Naive thymus-derived CD4-positive, alpha-beta T cell (primary cell): ENCODE results near the gene APOBEC3G. TPM values are rescaled to one million over a fixed set of nuclear protein-coding genes. Genes with fewer than 3 reads are reported as not detected.

Experiments
- ATAC-seq: fragments of 150-1000 bp; cut with Tn5 transposase; 2 replicates; pipeline ENCODE4 v1.10.0; 2021; ENCODE audit warnings: mild to moderate bottlenecking, moderate library complexity
- CTCF ChIA-PET: fragments of 350-600 bp; sonication (Branson Sonifier 250); formaldehyde crosslinking; loops from one replicate; lab custom pipeline; 2021; ENCODE audit warnings: antibody characterized with exemption; lab: Charles Lee
- POLR2A ChIA-PET: fragments of 350-600 bp; sonication (Branson Sonifier 250); formaldehyde crosslinking; loops from one replicate; lab custom pipeline; 2021; ENCODE audit warnings: antibody characterized with exemption, inconsistent platforms; lab: Charles Lee
- DNase-seq, 9 donors: peaks; one replicate each; pipeline versions ENCODE4 v3.0.0 to v3.0.0-alpha.2; 2020 to 2022; ENCODE audit warnings: mixed read lengths in 1 of 9
- H3K27ac ChIP-seq: one replicate; pipeline ENCODE4 v1.7.0; 2013; ENCODE audit warnings: mild to moderate bottlenecking, low read depth, low read length, moderate library complexity
- H3K27me3 ChIP-seq, 2 donors: one replicate each; pipeline ENCODE4 v1.7.0; 2013; ENCODE audit warnings: low read length in 2 of 2, mild to moderate bottlenecking in 2 of 2, moderate library complexity in 2 of 2; ENCODE audit not compliant: control insufficient read depth in 2 of 2, insufficient read depth in 2 of 2
- H3K36me3 ChIP-seq, 3 experiments: 1 replicate in 2 of 3; 2 replicates in 1 of 3; pipeline ENCODE4 v1.7.0; 2013; ENCODE audit warnings: low read length in 3 of 3, mild to moderate bottlenecking in 3 of 3, moderate library complexity in 1 of 3; ENCODE audit not compliant: insufficient read depth in 3 of 3, control insufficient read depth in 2 of 3
- H3K4me1 ChIP-seq, 2 donors: one replicate each; pipeline ENCODE4 v1.7.0; 2013; ENCODE audit warnings: low read length in 2 of 2, mild to moderate bottlenecking in 2 of 2, moderate library complexity in 1 of 2; ENCODE audit not compliant: control insufficient read depth in 2 of 2, insufficient read depth in 2 of 2
- H3K4me3 ChIP-seq: 2 replicates; pipeline ENCODE4 v1.7.0; 2013; ENCODE audit warnings: mild to moderate bottlenecking, low read length
- H3K9me3 ChIP-seq, 3 experiments: 1 replicate in 2 of 3; 2 replicates in 1 of 3; pipeline ENCODE4 v1.7.0; 2013; ENCODE audit warnings: low read length in 3 of 3; ENCODE audit not compliant: control insufficient read depth in 2 of 3
- H3K27ac Mint-ChIP-seq, 9 donors: one replicate each; pipeline ENCODE4 v1.8.0; 2020 to 2022; ENCODE audit warnings: mixed read lengths in 9 of 9, mild to moderate bottlenecking in 8 of 9, moderate library complexity in 5 of 9, inconsistent platforms in 2 of 9
- H3K27me3 Mint-ChIP-seq, 5 donors: one replicate each; pipeline ENCODE4 v1.8.0; 2021 to 2022; ENCODE audit warnings: mixed read lengths in 5 of 5, mild to moderate bottlenecking in 1 of 5
- H3K36me3 Mint-ChIP-seq, 5 donors: one replicate each; pipeline ENCODE4 v1.8.0; 2020 to 2022; ENCODE audit warnings: mixed read lengths in 5 of 5, mild to moderate bottlenecking in 3 of 5, inconsistent platforms in 1 of 5
- H3K4me1 Mint-ChIP-seq, 7 donors: one replicate each; pipeline ENCODE4 v1.8.0; 2020 to 2022; ENCODE audit warnings: mixed read lengths in 7 of 7, mild to moderate bottlenecking in 3 of 7, inconsistent platforms in 1 of 7
- H3K4me3 Mint-ChIP-seq, 10 donors: one replicate each; pipeline ENCODE4 v1.8.0; 2020 to 2022; ENCODE audit warnings: mild to moderate bottlenecking in 10 of 10, mixed read lengths in 10 of 10, moderate library complexity in 6 of 10, inconsistent platforms in 2 of 10
- H3K9me3 Mint-ChIP-seq, 11 donors: one replicate each; pipeline ENCODE4 v1.8.0; 2020 to 2022; ENCODE audit warnings: mixed read lengths in 11 of 11, mild to moderate bottlenecking in 4 of 11, inconsistent platforms in 1 of 11, moderate library complexity in 1 of 11
- intact Hi-C, 2 donors: fragments of 100-400 bp; cut with micrococcal nuclease; formaldehyde crosslinking; loops; one replicate each; pipeline ENCODE4 v1.15.1; 2023
- polyA plus RNA-seq, 2 donors: library from polyadenylated mRNA; unstranded; fragments of 300-500 nt; fragmentation: Illumina TruSeq; gene quantifications; one replicate each; pipeline ENCODE4 v1.2.3, GENCODE V29; 2021
- total RNA-seq, 6 experiments: library from RNA in 5 of 6; stranded (reverse) in 5 of 6; gene quantifications; 1 replicate in 5 of 6; 2 replicates in 1 of 6; pipeline ENCODE4 v1.2.3 and lab custom pipeline; 2021 to 2026

The APOBEC3G gene
- total and polyA plus RNA-seq, 7 experiments from 2014 or later: 18.5 to 93.2 (median 22.9) TPM

DNA sequence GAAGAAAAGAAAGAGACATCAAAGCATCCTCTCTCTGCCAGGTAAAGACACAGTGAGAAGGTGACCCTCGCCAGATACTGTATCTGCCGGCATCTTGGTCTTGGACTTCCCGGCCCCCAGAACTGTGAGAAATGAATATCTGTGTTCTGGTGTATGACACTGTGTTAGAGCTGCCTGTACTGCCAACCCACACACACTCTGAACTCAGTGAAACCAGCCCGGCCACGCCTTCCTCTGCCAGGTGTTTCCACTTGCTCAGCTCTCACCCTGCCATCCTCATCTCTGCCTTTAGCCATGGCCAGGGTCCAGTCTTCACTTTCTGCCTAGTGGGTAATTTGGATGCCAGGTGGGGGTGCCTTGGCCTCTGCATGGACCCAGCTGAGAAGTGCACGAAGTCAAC, 51.4 kb downstream of the APOBEC3G start:
- DNase-seq (no peak), ATAC-seq (no peak)
- peaks cover 0 to 2% (median 0%) of the 10 kb centered on the region in 11 donors for H3K9me3 Mint-ChIP-seq
- H3K36me3 ChIP-seq: peaks cover 0 to 35% (median 4%) of the 10 kb centered on the region in 3 experiments
- no peaks in the 10 kb centered on the region for H3K9me3 ChIP-seq
- no peaks in the 10 kb centered on the region for H3K27me3 Mint-ChIP-seq
- H3K27me3 ChIP-seq: no peaks in the 10 kb centered on the region
- H3K4me3 ChIP-seq: no peak overlapping the region
- no peak overlapping the region for H3K27ac ChIP-seq
- H3K4me1 Mint-ChIP-seq: peaks cover 0 to 10% (median 0%) of the 10 kb centered on the region in 7 donors
- CTCF ChIA-PET: no interaction called here
- POLR2A ChIA-PET: interaction anchor here (1.3 kb wide), 1 partner anchor 21 kb away, joined by 3 read pairs; no protein-coding TSS in a partner anchor
- H3K4me1 ChIP-seq: no peaks in the 10 kb centered on the region
- H3K36me3 Mint-ChIP-seq: peaks cover 0 to 13% (median 3%) of the 10 kb centered on the region in 5 donors
- intact Hi-C loops: no loop called here
- H3K4me3 Mint-ChIP-seq: no peak overlapping the region
- H3K27ac Mint-ChIP-seq: peak overlapping the region in 3 of 9 donors; percentile 21 to 67 (median 43)

DNA sequence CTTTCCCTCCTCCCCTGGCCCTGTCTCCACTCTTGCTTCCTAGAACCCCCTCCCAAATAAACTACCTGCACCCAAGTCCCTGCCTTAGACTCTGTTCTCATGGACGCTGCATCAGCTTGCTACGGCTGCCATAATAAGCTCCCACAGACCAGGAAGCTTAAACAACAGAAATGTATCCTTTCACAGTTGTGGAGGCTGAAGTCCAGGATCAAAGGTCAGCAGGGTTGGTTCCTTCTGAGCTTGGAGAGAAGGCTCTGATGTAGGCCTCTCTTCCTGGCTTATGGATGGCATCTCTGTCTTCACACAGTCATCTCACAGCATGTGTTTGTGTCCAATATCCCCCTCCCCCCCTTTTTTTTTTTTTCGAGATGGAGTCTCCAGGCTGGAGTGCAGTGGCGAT, 52.0 kb downstream of the APOBEC3G start:
- ATAC-seq (no peak), DNase-seq (no peak)
- no peaks in the 10 kb centered on the region for H3K9me3 ChIP-seq
- ChIA-PET CTCF (interaction anchor here (0.7 kb wide), 1 partner anchor 22 kb away, joined by 3 read pairs; no protein-coding TSS in a partner anchor), POLR2A (interaction anchor here (0.6 to 1.3 kb wide), 3 partner anchors 14 to 50 kb away, joined by 3 read pairs; no protein-coding TSS in a partner anchor)
- H3K27ac Mint-ChIP-seq: peak overlapping the region in 1 of 9 donors; percentile 73
- intact Hi-C loops: no loop called here
- no peak overlapping the region for H3K4me3 ChIP-seq
- no peak overlapping the region for H3K27ac ChIP-seq
- no peaks in the 10 kb centered on the region for H3K27me3 ChIP-seq
- H3K27me3 Mint-ChIP-seq: no peaks in the 10 kb centered on the region
- H3K9me3 Mint-ChIP-seq: peaks cover 0 to 2% (median 0%) of the 10 kb centered on the region in 11 donors
- H3K4me1 Mint-ChIP-seq: peaks cover 0 to 13% (median 0%) of the 10 kb centered on the region in 7 donors
- no peak overlapping the region for H3K4me3 Mint-ChIP-seq
- H3K4me1 ChIP-seq: no peaks in the 10 kb centered on the region
- peaks cover 0 to 13% (median 3%) of the 10 kb centered on the region in 5 donors for H3K36me3 Mint-ChIP-seq
- H3K36me3 ChIP-seq: peaks cover 0 to 41% (median 4%) of the 10 kb centered on the region in 3 experiments

DNA sequence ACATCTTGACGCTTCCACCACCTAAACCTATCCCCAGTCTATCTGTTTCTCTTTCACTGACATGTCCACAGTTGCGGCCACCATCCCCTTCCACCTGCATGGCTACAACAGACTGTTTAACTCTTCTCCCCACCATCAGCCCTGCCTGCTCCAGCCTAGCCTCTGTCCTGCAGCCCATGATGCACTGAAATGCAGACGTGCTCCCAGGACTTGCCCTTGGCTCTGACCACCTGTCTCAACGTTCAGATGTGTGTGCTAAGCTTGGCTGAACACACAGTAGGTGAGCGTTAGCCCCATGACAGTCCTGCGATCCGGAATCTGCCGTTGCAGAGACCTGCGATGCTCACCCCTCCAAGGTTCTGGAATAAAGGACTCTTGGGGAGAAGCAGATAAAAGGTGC, 52.7 kb downstream of the APOBEC3G start:
- no peaks in the 10 kb centered on the region for H3K9me3 ChIP-seq
- no peaks in the 10 kb centered on the region for H3K4me1 ChIP-seq
- POLR2A ChIA-PET: interaction anchor here (0.7 kb wide), 1 partner anchor 13 kb away, joined by 3 read pairs; no protein-coding TSS in a partner anchor
- peaks cover 0 to 13% (median 0%) of the 10 kb centered on the region in 7 donors for H3K4me1 Mint-ChIP-seq
- intact Hi-C loops: no loop called here
- no peak overlapping the region for H3K4me3 Mint-ChIP-seq
- CTCF ChIA-PET: interaction anchor here (0.7 kb wide), 1 partner anchor 21 kb away, joined by 3 read pairs; no protein-coding TSS in a partner anchor
- ATAC-seq (no peak), DNase-seq (no peak)
- no peak overlapping the region for H3K27ac ChIP-seq
- H3K4me3 ChIP-seq: no peak overlapping the region
- H3K27me3 Mint-ChIP-seq: no peaks in the 10 kb centered on the region
- no peaks in the 10 kb centered on the region for H3K27me3 ChIP-seq
- H3K36me3 Mint-ChIP-seq: peaks cover 0 to 13% (median 3%) of the 10 kb centered on the region in 5 donors
- H3K9me3 Mint-ChIP-seq: peaks cover 0 to 2% (median 0%) of the 10 kb centered on the region in 11 donors
- H3K36me3 ChIP-seq: peaks cover 0 to 45% (median 4%) of the 10 kb centered on the region in 3 experiments
- H3K27ac Mint-ChIP-seq: peak overlapping the region in 1 of 9 donors; percentile 47

DNA sequence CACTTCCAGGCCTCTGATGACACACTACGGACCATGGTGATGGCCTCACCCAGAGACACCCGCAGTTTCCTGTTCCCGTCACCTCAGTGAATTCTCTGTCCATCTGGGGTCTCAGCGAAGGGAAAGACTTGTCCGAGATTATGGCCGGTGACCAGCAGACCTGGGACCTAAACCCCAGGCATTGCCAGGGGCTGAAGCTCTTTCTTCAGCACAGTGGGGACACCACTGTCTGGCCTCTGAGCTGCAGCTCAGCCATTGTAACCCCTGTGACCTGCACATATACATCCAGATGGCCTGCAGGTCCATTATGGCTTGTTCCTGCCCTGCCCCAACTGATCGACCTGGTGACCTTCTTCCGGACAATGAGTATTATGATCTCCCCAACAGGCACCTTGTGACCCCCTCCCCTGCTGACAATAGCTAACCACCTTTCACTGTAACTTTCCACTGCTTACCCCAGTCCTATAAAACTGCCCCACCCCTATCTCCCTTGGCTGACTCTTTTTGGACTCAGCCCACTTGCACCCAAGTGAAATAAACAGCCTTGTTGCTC, 53.2 kb downstream of the APOBEC3G start:
- no peak overlapping the region for H3K27ac ChIP-seq
- Mint-ChIP-seq H3K27me3 (no peaks in the 10 kb centered on the region), H3K27ac (peak overlapping the region in 1 of 9 donors; percentile 70), H3K4me1 (peaks cover 0 to 13% (median 0%) of the 10 kb centered on the region in 7 donors), H3K4me3 (no peak overlapping the region), H3K9me3 (peaks cover 0 to 2% (median 0%) of the 10 kb centered on the region in 11 donors), H3K36me3 (peaks cover 0 to 13% (median 3%) of the 10 kb centered on the region in 5 donors)
- DNase-seq: no peak
- ChIA-PET POLR2A (no interaction called here), CTCF (no interaction called here)
- H3K4me3 ChIP-seq: no peak overlapping the region
- no peaks in the 10 kb centered on the region for H3K27me3 ChIP-seq
- ATAC-seq: no peak
- no peaks in the 10 kb centered on the region for H3K9me3 ChIP-seq
- H3K4me1 ChIP-seq: no peaks in the 10 kb centered on the region
- peaks cover 0 to 47% (median 4%) of the 10 kb centered on the region in 3 experiments for H3K36me3 ChIP-seq
- intact Hi-C loops: no loop called here

DNA sequence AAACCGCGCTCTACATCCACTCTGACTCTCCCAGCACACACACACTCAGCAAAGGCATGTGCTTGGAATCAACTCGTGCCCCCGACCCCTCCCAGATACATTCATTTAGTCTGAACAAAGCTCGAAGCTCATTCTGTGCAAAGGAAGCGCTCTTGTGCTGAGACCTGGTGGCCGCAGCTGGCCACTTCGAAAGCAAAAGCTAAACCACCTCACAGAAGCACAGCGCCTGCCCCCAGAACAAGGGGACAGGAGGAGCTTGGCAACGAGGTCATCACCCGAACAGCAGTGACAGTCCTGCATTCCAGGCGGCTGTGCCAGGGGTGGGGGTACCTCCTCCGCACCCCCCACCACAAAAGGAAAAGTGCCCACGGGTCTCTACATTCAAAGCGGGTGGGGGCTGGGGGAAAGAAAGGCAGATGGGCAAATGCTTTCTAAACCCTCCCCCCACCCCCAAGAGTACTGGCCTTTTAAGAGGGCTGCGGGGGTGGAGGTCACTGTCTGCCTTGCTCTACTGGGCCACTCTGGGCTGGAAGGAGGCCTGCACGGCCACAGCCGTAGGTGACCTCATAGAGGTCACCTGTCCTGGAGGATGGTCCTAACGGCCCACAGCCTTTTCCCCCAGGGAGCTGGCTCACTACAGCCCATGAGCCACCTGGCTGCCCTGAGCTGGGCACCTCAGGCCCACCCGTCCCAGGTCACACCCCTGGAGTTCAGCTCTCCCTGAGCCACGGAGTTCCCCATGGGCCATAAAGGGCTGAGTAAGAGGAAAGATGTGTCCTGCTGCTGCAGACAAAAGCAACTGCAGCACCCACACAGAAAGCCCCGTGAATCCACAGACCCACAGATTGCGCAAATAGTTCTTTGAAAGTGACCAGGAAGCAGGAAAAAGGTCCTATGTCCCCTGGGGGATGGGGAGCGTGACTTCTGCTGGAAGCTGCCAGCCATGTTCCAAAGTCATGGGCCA, 54.1 kb downstream of the APOBEC3G start:
- Histone ChIP-seq H3K4me3 (no peak overlapping the region), H3K4me1 (no peaks in the 10 kb centered on the region), H3K9me3 (no peaks in the 10 kb centered on the region), H3K27me3 (no peaks in the 10 kb centered on the region), H3K36me3 (peaks cover 0 to 47% (median 4%) of the 10 kb centered on the region in 3 experiments), H3K27ac (no peak overlapping the region)
- Mint-ChIP-seq H3K27ac (peak overlapping the region in 2 of 9 donors; percentile 38 to 72), H3K4me1 (peaks cover 0 to 13% (median 0%) of the 10 kb centered on the region in 7 donors), H3K9me3 (peaks cover 0 to 2% (median 0%) of the 10 kb centered on the region in 11 donors), H3K36me3 (peaks cover 0 to 13% (median 3%) of the 10 kb centered on the region in 5 donors), H3K4me3 (no peak overlapping the region), H3K27me3 (no peaks in the 10 kb centered on the region)
- POLR2A ChIA-PET: interaction anchor here (0.5 kb wide), 1 partner anchor 173 kb away, joined by 3 read pairs; no protein-coding TSS in a partner anchor
- DNase-seq (no peak), ATAC-seq (no peak)
- intact Hi-C loops: no loop called here
- CTCF ChIA-PET: no interaction called here

GRCh38 chr22:39132281-39132680, 55.2 kb downstream of the APOBEC3G start:
- ATAC-seq (no peak), DNase-seq (no peak)
- ChIA-PET CTCF (no interaction called here), POLR2A (no interaction called here)
- no peaks in the 10 kb centered on the region for H3K27me3 Mint-ChIP-seq
- no peak overlapping the region for H3K27ac ChIP-seq
- peaks cover 0 to 13% (median 0%) of the 10 kb centered on the region in 7 donors for H3K4me1 Mint-ChIP-seq
- peak overlapping the region in 1 of 9 donors; percentile 32 for H3K27ac Mint-ChIP-seq
- H3K9me3 ChIP-seq: no peaks in the 10 kb centered on the region
- H3K36me3 ChIP-seq: peaks cover 0 to 54% (median 4%) of the 10 kb centered on the region in 3 experiments
- H3K4me3 ChIP-seq: no peak overlapping the region
- H3K27me3 ChIP-seq: no peaks in the 10 kb centered on the region
- intact Hi-C loops: no loop called here
- H3K4me3 Mint-ChIP-seq: no peak overlapping the region
- H3K9me3 Mint-ChIP-seq: no peaks in the 10 kb centered on the region
- peaks cover 0 to 16% (median 3%) of the 10 kb centered on the region in 5 donors for H3K36me3 Mint-ChIP-seq
- no peaks in the 10 kb centered on the region for H3K4me1 ChIP-seq
